ENCODE data around the gene CCDC191. TPM values are rescaled to one million over a fixed set of nuclear protein-coding genes. Genes with fewer than 3 reads are reported as not detected.

The CCDC191 gene
- total and polyA plus RNA-seq, 2 donors (not counting 1 experiment from before 2014, with no cell fraction given), result 1.7 to 3.3 TPM

- H3K9me3 ChIP-seq (ENCODE audit: control insufficient read depth, insufficient read depth, low read depth, low read length), result no peaks in the 10 kb centered on the region
- TF ChIP-seq EZH2 (IDR thresholded peaks at IDR 0.05; ENCODE audit: low read length, missing control alignments), result no peak
- TF ChIP-seq, protein P1, sequence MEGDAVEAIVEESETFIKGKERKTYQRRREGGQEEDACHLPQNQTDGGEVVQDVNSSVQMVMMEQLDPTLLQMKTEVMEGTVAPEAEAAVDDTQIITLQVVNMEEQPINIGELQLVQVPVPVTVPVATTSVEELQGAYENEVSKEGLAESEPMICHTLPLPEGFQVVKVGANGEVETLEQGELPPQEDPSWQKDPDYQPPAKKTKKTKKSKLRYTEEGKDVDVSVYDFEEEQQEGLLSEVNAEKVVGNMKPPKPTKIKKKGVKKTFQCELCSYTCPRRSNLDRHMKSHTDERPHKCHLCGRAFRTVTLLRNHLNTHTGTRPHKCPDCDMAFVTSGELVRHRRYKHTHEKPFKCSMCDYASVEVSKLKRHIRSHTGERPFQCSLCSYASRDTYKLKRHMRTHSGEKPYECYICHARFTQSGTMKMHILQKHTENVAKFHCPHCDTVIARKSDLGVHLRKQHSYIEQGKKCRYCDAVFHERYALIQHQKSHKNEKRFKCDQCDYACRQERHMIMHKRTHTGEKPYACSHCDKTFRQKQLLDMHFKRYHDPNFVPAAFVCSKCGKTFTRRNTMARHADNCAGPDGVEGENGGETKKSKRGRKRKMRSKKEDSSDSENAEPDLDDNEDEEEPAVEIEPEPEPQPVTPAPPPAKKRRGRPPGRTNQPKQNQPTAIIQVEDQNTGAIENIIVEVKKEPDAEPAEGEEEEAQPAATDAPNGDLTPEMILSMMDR (conservative IDR thresholded peaks at IDR 0.05 in 1 of 2, IDR thresholded peaks at IDR 0.05 in 1 of 2; ENCODE audit: low read depth in 1 of 2, low read length in 2 of 2), result no peak
- H3K79me2 ChIP-seq (ENCODE audit: control insufficient read depth, insufficient read depth, low read length), result no peaks in the 10 kb centered on the region
- no peak overlapping the region for H3K27ac ChIP-seq (ENCODE audit: insufficient read depth, low read length)
- DNase-seq (ENCODE audit: low read depth in 2 of 2), result no peak
- H3K27me3 ChIP-seq (ENCODE audit: control insufficient read depth, insufficient read depth, low read length), result no peaks in the 10 kb centered on the region
- H3K4me3 ChIP-seq (replicated peaks in 1 of 4; ENCODE audit: control extremely low read depth in 1 of 4, insufficient read depth in 1 of 4, low read depth in 3 of 4, low read length in 4 of 4), result no peak overlapping the region
- H3K36me3 ChIP-seq (ENCODE audit: control insufficient read depth, insufficient read depth, low read length), result no peaks in the 10 kb centered on the region
- no peaks in the 10 kb centered on the region for H4K20me1 ChIP-seq (ENCODE audit: control insufficient read depth, extremely low read depth, insufficient read depth, low read length)
- H3K4me1 ChIP-seq (ENCODE audit: control insufficient read depth, extremely low read depth, insufficient read depth, low read length), result no peaks in the 10 kb centered on the region
- no peak overlapping the region for H2AFZ ChIP-seq (ENCODE audit: low read length)
- H3K4me2 ChIP-seq (ENCODE audit: extremely low read depth, insufficient read depth, low read length), result no peak overlapping the region
- no peak overlapping the region for H3K9ac ChIP-seq (ENCODE audit: insufficient read depth, low read length)
Measured at GRCh38 chr3:113979916-113980315, 76.4 kb downstream of the CCDC191 start.

DNA sequence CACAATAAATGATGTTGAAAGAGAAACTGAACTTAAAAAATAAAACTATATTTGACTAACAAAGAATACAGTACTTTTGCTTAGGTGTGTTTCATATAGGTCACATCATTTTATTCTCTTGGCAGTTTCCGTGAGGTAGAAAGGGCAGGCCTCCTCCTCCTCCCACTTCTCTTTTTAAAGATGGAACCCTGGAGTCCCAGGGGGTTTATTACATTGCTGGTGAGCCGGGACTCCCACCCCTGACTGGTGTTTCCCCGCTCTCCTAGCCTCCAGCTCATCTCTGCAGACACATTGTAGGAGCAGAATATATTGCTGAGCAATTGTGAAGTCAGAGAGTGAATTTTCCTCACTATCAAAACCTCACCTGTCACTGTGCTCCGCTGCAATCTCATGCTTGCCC is 78.5 kb downstream of the CCDC191 start:
- TF ChIP-seq EZH2 (IDR thresholded peaks at IDR 0.05; ENCODE audit: low read length, missing control alignments), result no peak
- TF ChIP-seq, protein P1 (conservative IDR thresholded peaks at IDR 0.05 in 1 of 2, IDR thresholded peaks at IDR 0.05 in 1 of 2; ENCODE audit: low read depth in 1 of 2, low read length in 2 of 2), result no peak
- H3K36me3 ChIP-seq (ENCODE audit: control insufficient read depth, insufficient read depth, low read length), result no peaks in the 10 kb centered on the region
- no peaks in the 10 kb centered on the region for H4K20me1 ChIP-seq (ENCODE audit: control insufficient read depth, extremely low read depth, insufficient read depth, low read length)
- no peak for DNase-seq (ENCODE audit: low read depth in 2 of 2)
- no peaks in the 10 kb centered on the region for H3K27me3 ChIP-seq (ENCODE audit: control insufficient read depth, insufficient read depth, low read length)
- no peaks in the 10 kb centered on the region for H3K79me2 ChIP-seq (ENCODE audit: control insufficient read depth, insufficient read depth, low read length)
- H3K4me3 ChIP-seq (replicated peaks in 1 of 4; ENCODE audit: control extremely low read depth in 1 of 4, insufficient read depth in 1 of 4, low read depth in 3 of 4, low read length in 4 of 4), result no peak overlapping the region
- no peak overlapping the region for H3K4me2 ChIP-seq (ENCODE audit: extremely low read depth, insufficient read depth, low read length)
- no peak overlapping the region for H3K27ac ChIP-seq (ENCODE audit: insufficient read depth, low read length)
- H2AFZ ChIP-seq (ENCODE audit: low read length), result no peak overlapping the region
- no peak overlapping the region for H3K9ac ChIP-seq (ENCODE audit: insufficient read depth, low read length)
- no peaks in the 10 kb centered on the region for H3K4me1 ChIP-seq (ENCODE audit: control insufficient read depth, extremely low read depth, insufficient read depth, low read length)
- no peaks in the 10 kb centered on the region for H3K9me3 ChIP-seq (ENCODE audit: control insufficient read depth, insufficient read depth, low read depth, low read length)

- peak; percentile 29 to 50 for DNase-seq (ENCODE audit: low read depth in 2 of 2)
- H3K79me2 ChIP-seq (ENCODE audit: control insufficient read depth, insufficient read depth, low read length), result no peaks in the 10 kb centered on the region
- H3K4me3 ChIP-seq (replicated peaks in 1 of 4; ENCODE audit: control extremely low read depth in 1 of 4, insufficient read depth in 1 of 4, low read depth in 3 of 4, low read length in 4 of 4), result no peak overlapping the region
- TF ChIP-seq EZH2 (IDR thresholded peaks at IDR 0.05; ENCODE audit: low read length, missing control alignments), result no peak
- TF ChIP-seq, protein P1 (conservative IDR thresholded peaks at IDR 0.05 in 1 of 2, IDR thresholded peaks at IDR 0.05 in 1 of 2; ENCODE audit: low read depth in 1 of 2, low read length in 2 of 2), result no peak
- no peaks in the 10 kb centered on the region for H3K27me3 ChIP-seq (ENCODE audit: control insufficient read depth, insufficient read depth, low read length)
- H3K9ac ChIP-seq (ENCODE audit: insufficient read depth, low read length), result no peak overlapping the region
- H3K9me3 ChIP-seq (ENCODE audit: control insufficient read depth, insufficient read depth, low read depth, low read length), result no peaks in the 10 kb centered on the region
- H4K20me1 ChIP-seq (ENCODE audit: control insufficient read depth, extremely low read depth, insufficient read depth, low read length), result no peaks in the 10 kb centered on the region
- H3K27ac ChIP-seq (ENCODE audit: insufficient read depth, low read length), result no peak overlapping the region
- no peaks in the 10 kb centered on the region for H3K36me3 ChIP-seq (ENCODE audit: control insufficient read depth, insufficient read depth, low read length)
- H2AFZ ChIP-seq (ENCODE audit: low read length), result no peak overlapping the region
- H3K4me1 ChIP-seq (ENCODE audit: control insufficient read depth, extremely low read depth, insufficient read depth, low read length), result no peaks in the 10 kb centered on the region
- no peak overlapping the region for H3K4me2 ChIP-seq (ENCODE audit: extremely low read depth, insufficient read depth, low read length)
Measured at GRCh38 chr3:113968986-113969385, 87.3 kb downstream of the CCDC191 start.
